Muscle layer of colon (tissue), 2 donors: ENCODE results near the gene CRAT.

Experiments used
- H3K27ac ChIP-seq: one replicate; pipeline ENCODE4 v1.7.0; 2013; ENCODE audit warnings: low read depth, mild to moderate bottlenecking, low read length, moderate library complexity
- H3K27me3 ChIP-seq, 2 donors: one replicate each; pipeline ENCODE4 v1.7.0; 2013; ENCODE audit warnings: low read length in 2 of 2, mild to moderate bottlenecking in 2 of 2; ENCODE audit not compliant: insufficient read depth in 2 of 2, control insufficient read depth in 1 of 2
- H3K36me3 ChIP-seq: one replicate; pipeline ENCODE4 v1.7.0; 2013; ENCODE audit warnings: mild to moderate bottlenecking, low read length; ENCODE audit not compliant: insufficient read depth
- H3K4me1 ChIP-seq: one replicate; pipeline ENCODE4 v1.7.0; 2013; ENCODE audit warnings: mild to moderate bottlenecking, low read length; ENCODE audit not compliant: insufficient read depth
- H3K4me3 ChIP-seq, 2 donors: one replicate each; pipeline ENCODE4 v1.7.0; 2013; ENCODE audit warnings: low read length in 2 of 2, low read depth in 1 of 2, mild to moderate bottlenecking in 1 of 2, moderate library complexity in 1 of 2
- H3K9ac ChIP-seq: one replicate; pipeline ENCODE4 v1.7.0; 2013; ENCODE audit warnings: low read length
- H3K9me3 ChIP-seq: one replicate; pipeline ENCODE4 v1.7.0; 2013; ENCODE audit warnings: mild to moderate bottlenecking, low read length
- donor health status: abdominal sarcoma.
- donor health status: Adenocarcinoma of cecum.

The CRAT gene

DNA sequence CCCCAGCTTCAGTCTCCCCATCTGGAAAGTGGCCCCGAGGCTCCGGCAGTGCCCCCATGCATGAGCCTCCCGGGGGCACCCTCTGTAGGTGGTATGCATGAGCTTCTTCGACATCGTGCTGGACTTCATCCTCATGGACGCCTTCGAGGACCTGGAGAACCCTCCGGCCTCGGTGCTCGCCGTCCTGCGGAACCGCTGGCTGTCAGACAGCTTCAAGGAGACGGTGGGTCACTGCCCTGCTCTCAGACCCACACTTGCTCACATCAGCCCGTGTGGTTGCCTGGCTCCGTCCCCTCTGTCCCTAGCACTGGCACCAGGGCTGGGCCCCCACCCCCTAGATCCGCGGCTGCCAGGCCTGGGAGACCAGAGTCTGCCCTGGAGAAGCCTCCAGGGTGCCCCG is 42.5 kb downstream of the CRAT start:
- no peaks in the 10 kb centered on the region for H3K27me3 ChIP-seq
- no peaks in the 10 kb centered on the region for H3K4me1 ChIP-seq
- peaks cover 23% of the 10 kb centered on the region for H3K36me3 ChIP-seq
- H3K27ac ChIP-seq, result no peak overlapping the region
- no peak overlapping the region for H3K9ac ChIP-seq
- no peak overlapping the region for H3K4me3 ChIP-seq
- H3K9me3 ChIP-seq, result no peaks in the 10 kb centered on the region

DNA sequence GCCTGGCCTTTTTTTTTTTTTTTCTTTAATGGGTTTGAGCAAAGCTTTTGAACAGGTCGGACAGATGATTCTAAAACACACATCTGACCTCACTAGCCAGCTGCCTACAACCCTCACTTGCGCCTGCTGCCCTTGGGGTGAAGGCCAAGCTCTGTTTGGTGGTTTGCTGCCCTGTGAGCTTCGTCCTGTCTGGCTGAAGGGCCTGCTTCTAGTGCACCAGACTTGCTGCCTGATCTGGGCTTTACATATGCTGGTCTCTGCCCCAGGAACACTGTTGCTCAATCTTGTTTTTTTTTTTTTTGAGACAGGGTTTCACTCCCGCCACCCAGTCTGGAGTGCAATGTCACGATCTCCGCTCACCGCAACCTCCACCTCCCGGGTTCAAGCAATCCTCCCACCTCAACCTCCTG is 46.1 kb downstream of the CRAT start:
- Histone ChIP-seq H3K4me3 (no peak overlapping the region), H3K36me3 (peaks cover 41% of the 10 kb centered on the region), H3K27ac (no peak overlapping the region), H3K9me3 (no peaks in the 10 kb centered on the region), H3K9ac (no peak overlapping the region), H3K27me3 (no peaks in the 10 kb centered on the region), H3K4me1 (no peaks in the 10 kb centered on the region)

- Histone ChIP-seq H3K27ac (no peak overlapping the region), H3K9me3 (no peaks in the 10 kb centered on the region), H3K4me1 (no peaks in the 10 kb centered on the region), H3K27me3 (no peaks in the 10 kb centered on the region), H3K4me3 (no peak overlapping the region), H3K36me3 (peaks cover 40% of the 10 kb centered on the region), H3K9ac (no peak overlapping the region)
Measured at GRCh38 chr9:129063061-129063460, 47.5 kb downstream of the CRAT start.

DNA sequence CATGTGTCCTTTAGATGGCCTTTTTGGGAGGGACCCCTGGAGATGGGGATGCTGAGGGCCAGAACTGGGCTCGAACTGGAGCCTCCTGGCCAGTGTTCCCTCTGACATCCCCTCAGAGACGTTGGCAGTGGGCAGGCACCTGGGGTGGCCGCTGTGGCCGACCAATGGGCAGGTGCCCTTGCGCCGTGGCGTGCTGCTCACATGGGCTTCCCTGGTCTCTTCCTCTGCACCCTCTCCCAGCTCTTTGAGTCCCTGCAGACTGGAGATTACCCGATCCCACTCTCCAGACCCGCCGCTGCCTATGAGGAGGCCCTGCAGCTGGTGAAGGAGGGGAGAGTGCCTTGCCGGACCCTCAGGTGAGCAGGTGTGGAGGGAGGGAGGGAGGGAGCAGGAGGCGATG is 49.6 kb downstream of the CRAT start:
- no peak overlapping the region for H3K4me3 ChIP-seq
- no peak overlapping the region for H3K9ac ChIP-seq
- no peak overlapping the region for H3K27ac ChIP-seq
- H3K9me3 ChIP-seq, result no peaks in the 10 kb centered on the region
- no peaks in the 10 kb centered on the region for H3K27me3 ChIP-seq
- H3K36me3 ChIP-seq, result peaks cover 34% of the 10 kb centered on the region
- no peaks in the 10 kb centered on the region for H3K4me1 ChIP-seq

GRCh38 chr9:129059796-129060785 is 50.5 kb downstream of the CRAT start:
- Histone ChIP-seq H3K4me3 (no peak overlapping the region), H3K27me3 (no peaks in the 10 kb centered on the region), H3K36me3 (peaks cover 29% of the 10 kb centered on the region), H3K27ac (no peak overlapping the region), H3K9ac (no peak overlapping the region), H3K4me1 (no peaks in the 10 kb centered on the region), H3K9me3 (no peaks in the 10 kb centered on the region)

DNA sequence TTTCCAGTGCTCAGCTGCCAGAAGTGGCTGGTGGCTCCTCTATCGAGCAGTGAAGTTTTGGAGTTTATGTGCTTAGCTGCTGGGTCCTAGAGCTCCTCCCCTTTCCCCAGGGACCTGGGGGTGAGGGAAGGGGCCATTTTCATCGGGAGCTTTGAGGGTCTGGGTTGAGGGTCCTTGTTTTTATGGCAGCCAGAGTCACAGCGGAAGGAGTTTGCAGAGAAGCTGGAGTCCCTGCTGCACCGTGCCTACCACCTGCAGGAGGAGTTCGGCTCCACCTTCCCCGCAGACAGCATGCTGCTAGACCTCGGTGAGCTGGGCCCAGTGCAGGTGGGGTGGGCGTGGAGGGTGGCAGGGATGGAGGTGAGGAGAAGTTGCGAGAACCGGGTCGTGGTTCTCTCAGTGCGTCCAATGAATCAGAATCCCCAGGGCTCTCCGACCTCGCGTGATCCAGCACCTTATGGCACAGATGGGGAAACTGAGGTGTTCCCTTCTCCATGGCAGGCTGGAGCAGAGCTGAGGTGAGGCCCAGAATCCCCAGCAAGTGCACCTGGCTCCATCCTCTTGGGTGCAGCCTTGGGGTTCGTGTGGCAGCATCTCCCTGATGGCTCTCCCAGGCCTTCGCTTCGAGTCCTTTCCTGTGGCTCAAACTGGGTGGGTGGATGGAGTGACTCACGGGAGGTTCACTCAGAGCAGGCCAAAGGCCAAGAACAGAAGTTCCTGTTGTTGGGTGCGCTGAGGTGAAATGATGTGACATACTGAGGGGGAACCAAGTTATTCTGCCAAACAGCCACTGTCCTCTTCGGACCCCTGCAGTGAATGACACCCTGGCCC is 51.4 kb downstream of the CRAT start:
- Histone ChIP-seq H3K27ac (no peak overlapping the region), H3K4me3 (no peak overlapping the region), H3K9ac (no peak overlapping the region), H3K4me1 (no peaks in the 10 kb centered on the region), H3K27me3 (no peaks in the 10 kb centered on the region), H3K36me3 (peaks cover 29% of the 10 kb centered on the region), H3K9me3 (no peaks in the 10 kb centered on the region)

- H3K9ac ChIP-seq, result no peak overlapping the region
- no peaks in the 10 kb centered on the region for H3K27me3 ChIP-seq
- H3K4me1 ChIP-seq, result no peaks in the 10 kb centered on the region
- peaks cover 17% of the 10 kb centered on the region for H3K36me3 ChIP-seq
- H3K9me3 ChIP-seq, result no peaks in the 10 kb centered on the region
- H3K4me3 ChIP-seq, result no peak overlapping the region
- no peak overlapping the region for H3K27ac ChIP-seq
Measured at GRCh38 chr9:129054163-129054851, 56.3 kb downstream of the CRAT start.

- no peaks in the 10 kb centered on the region for H3K27me3 ChIP-seq
- H3K9ac ChIP-seq, result no peak overlapping the region
- no peak overlapping the region for H3K4me3 ChIP-seq
- no peaks in the 10 kb centered on the region for H3K4me1 ChIP-seq
- H3K9me3 ChIP-seq, result no peaks in the 10 kb centered on the region
- no peak overlapping the region for H3K27ac ChIP-seq
- peaks cover 25% of the 10 kb centered on the region for H3K36me3 ChIP-seq
Measured at GRCh38 chr9:129053020-129053419, 57.6 kb downstream of the CRAT start.

- Histone ChIP-seq H3K9ac (no peak overlapping the region), H3K36me3 (peaks cover 28% of the 10 kb centered on the region), H3K9me3 (no peaks in the 10 kb centered on the region), H3K4me3 (no peak overlapping the region), H3K4me1 (no peaks in the 10 kb centered on the region), H3K27ac (no peak overlapping the region), H3K27me3 (no peaks in the 10 kb centered on the region)
Measured at GRCh38 chr9:129052592-129052991, 58.0 kb downstream of the CRAT start.
